Prostate gland (tissue), 2 donors: ENCODE results near the gene CCSAP.

Source experiments
- POLR2A ChIP-seq: fragments of 450-650 bp; IDR thresholded peaks from one replicate; pipeline ENCODE4 v1.6.1; 2016; ENCODE audit warnings: antibody characterized with exemption, mild to moderate bottlenecking
- TF ChIP-seq, protein P1 (sequence below), 4 experiments: fragments of 200-600 bp in 2 of 4; fragments of 450-650 bp in 2 of 4; sonication (generic) in 2 of 4; IDR thresholded peaks; 1 replicate in 3 of 4; 2 replicates in 1 of 4; pipeline ENCODE4 v1.5.1; 2016 to 2019; ENCODE audit warnings: antibody characterized with exemption in 4 of 4, mild to moderate bottlenecking in 2 of 4, moderate library complexity in 2 of 4

DNA sequence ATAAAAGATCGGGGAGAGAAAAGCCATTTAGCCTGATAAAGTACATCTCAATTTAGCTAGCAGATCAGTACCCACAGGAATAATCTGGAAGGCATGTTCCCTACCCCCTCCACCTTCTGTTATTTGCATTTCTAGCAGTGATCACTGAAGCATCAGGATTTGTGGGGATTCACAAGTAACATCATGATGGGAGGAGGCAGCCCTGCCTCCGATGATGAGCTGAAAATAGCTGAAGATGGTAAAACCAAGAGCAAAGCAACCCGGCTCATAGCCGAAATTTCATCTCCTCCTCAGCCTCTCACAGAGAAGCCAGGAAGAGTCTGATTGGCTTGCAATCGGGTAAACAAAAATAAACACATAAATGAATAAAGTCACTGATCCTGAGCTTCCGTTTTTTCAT is 2.4 kb downstream of the CCSAP start:
- TF ChIP-seq, protein P1, sequence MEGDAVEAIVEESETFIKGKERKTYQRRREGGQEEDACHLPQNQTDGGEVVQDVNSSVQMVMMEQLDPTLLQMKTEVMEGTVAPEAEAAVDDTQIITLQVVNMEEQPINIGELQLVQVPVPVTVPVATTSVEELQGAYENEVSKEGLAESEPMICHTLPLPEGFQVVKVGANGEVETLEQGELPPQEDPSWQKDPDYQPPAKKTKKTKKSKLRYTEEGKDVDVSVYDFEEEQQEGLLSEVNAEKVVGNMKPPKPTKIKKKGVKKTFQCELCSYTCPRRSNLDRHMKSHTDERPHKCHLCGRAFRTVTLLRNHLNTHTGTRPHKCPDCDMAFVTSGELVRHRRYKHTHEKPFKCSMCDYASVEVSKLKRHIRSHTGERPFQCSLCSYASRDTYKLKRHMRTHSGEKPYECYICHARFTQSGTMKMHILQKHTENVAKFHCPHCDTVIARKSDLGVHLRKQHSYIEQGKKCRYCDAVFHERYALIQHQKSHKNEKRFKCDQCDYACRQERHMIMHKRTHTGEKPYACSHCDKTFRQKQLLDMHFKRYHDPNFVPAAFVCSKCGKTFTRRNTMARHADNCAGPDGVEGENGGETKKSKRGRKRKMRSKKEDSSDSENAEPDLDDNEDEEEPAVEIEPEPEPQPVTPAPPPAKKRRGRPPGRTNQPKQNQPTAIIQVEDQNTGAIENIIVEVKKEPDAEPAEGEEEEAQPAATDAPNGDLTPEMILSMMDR (IDR thresholded peaks at IDR 0.05), result no peak
- TF ChIP-seq POLR2A, result no peak
